IPS DF 6.9 (cell line): ENCODE data around the gene AIP.
A peak's percentile ranks its signal among the peaks of the same experiment; 100 is the strongest.
"Not testable (repeated sequence)": the region's sequence is repeated elsewhere in the genome, so short reads cannot be mapped to it uniquely, and the experiment has no call there.

Source experiments
- DNase-seq: peaks from one replicate; pipeline ENCODE4 v3.0.0-alpha.2; 2013; ENCODE audit warnings: low read depth, low spot score
- H3K27ac ChIP-seq: one replicate; pipeline ENCODE4 v1.5.1; 2013; ENCODE audit warnings: low read length, control low read depth
- H3K27me3 ChIP-seq: 2 replicates; pipeline ENCODE4 v1.6.1; 2013; ENCODE audit warnings: mild to moderate bottlenecking, low read length; ENCODE audit not compliant: control insufficient read depth, insufficient read depth
- H3K36me3 ChIP-seq: 2 replicates; pipeline ENCODE4 v1.6.1; 2013; ENCODE audit warnings: low read length; ENCODE audit not compliant: control insufficient read depth, insufficient read depth
- H3K4me1 ChIP-seq: 2 replicates; pipeline ENCODE4 v1.6.1; 2013; ENCODE audit warnings: low read length; ENCODE audit not compliant: control insufficient read depth, insufficient read depth
- H3K4me3 ChIP-seq: 2 replicates; pipeline ENCODE4 v1.5.1; 2013; ENCODE audit warnings: mild to moderate bottlenecking, low read length
- H3K9me3 ChIP-seq: 2 replicates; pipeline ENCODE4 v1.6.1; 2013; ENCODE audit warnings: low read length, inconsistent platforms; ENCODE audit not compliant: control insufficient read depth, insufficient read depth
- WGBS: extraction: QIAGEN DNeasy Blood & Tissue Kit; methylation state at CpG from one replicate; pipeline ENCODE4 v1.1.7; 2013; ENCODE audit warnings: mixed read lengths, missing lambda C conversion rate; ENCODE audit not compliant: insufficient read length, insufficient coverage; 5-methylcytosine and 5-hydroxymethylcytosine counted together

The AIP gene

GRCh38 chr11:67468759-67469507, 13.9 kb upstream of the AIP start, which contains the start of gene TMEM134:
TMEM134 (minus strand) TSS chr11:67469251; CDS start chr11:67469192, 59 bp downstream.
- no peaks in the 10 kb centered on the region; the same call in 1 of the 2 replicates for H3K4me1 ChIP-seq
- no peaks in the 10 kb centered on the region for H3K36me3 ChIP-seq
- WGBS, result no CpG with 5 or more reads among the region's 76 CpGs
- H3K27ac ChIP-seq, result no peak within 1 kb of the TSS
- H3K4me3 ChIP-seq, result peak within 1 kb of the TSS; percentile 93; the same call in 1 of the 2 replicates
- peak; percentile 76 for DNase-seq
- no peaks in the 10 kb centered on the region for H3K27me3 ChIP-seq
- H3K9me3 ChIP-seq, result no peaks in the 10 kb centered on the region

GRCh38 chr11:67469508-67469811, 13.4 kb upstream of the AIP start:
- no peak for DNase-seq
- no peaks in the 10 kb centered on the region for H3K27me3 ChIP-seq
- no peaks in the 10 kb centered on the region for H3K9me3 ChIP-seq
- no peak overlapping the region for H3K27ac ChIP-seq
- H3K4me3 ChIP-seq, result peak overlapping the region; percentile 93; the same call in 1 of the 2 replicates
- no CpG with 5 or more reads among the region's 9 CpGs for WGBS
- no peaks in the 10 kb centered on the region for H3K36me3 ChIP-seq
- no peaks in the 10 kb centered on the region; the same call in 1 of the 2 replicates for H3K4me1 ChIP-seq

GRCh38 chr11:67470337-67471002, 12.4 kb upstream of the AIP start:
- no CpG with 5 or more reads among the region's 8 CpGs for WGBS
- H3K4me1 ChIP-seq, result no peaks in the 10 kb centered on the region; the same call in 1 of the 2 replicates
- no peak for DNase-seq
- no peaks in the 10 kb centered on the region for H3K27me3 ChIP-seq
- H3K27ac ChIP-seq, result no peak overlapping the region
- no peaks in the 10 kb centered on the region for H3K36me3 ChIP-seq
- no peaks in the 10 kb centered on the region for H3K9me3 ChIP-seq
- no peak overlapping the region for H3K4me3 ChIP-seq

GRCh38 chr11:67472882-67473281, 9.9 kb upstream of the AIP start:
- Histone ChIP-seq H3K27ac (no peak overlapping the region), H3K4me1 (no peaks in the 10 kb centered on the region; the same call in 1 of the 2 replicates), H3K36me3 (no peaks in the 10 kb centered on the region), H3K9me3 (no peaks in the 10 kb centered on the region), H3K27me3 (no peaks in the 10 kb centered on the region), H3K4me3 (no peak overlapping the region)
- no CpG with 5 or more reads among the region's 7 CpGs for WGBS
- DNase-seq, result no peak

GRCh38 chr11:67476692-67477091, 6.1 kb upstream of the AIP start:
- no CpG with 5 or more reads among the region's 10 CpGs for WGBS
- not testable (repeated sequence) for H3K27me3 ChIP-seq, H3K4me1 ChIP-seq, H3K9me3 ChIP-seq, DNase-seq, H3K36me3 ChIP-seq, H3K4me3 ChIP-seq, H3K27ac ChIP-seq

- WGBS, result no CpG with 5 or more reads among the region's 16 CpGs
- H3K27ac ChIP-seq, H3K36me3 ChIP-seq, H3K27me3 ChIP-seq, DNase-seq, H3K4me3 ChIP-seq, H3K9me3 ChIP-seq, H3K4me1 ChIP-seq: not testable (repeated sequence)
Measured at GRCh38 chr11:67477344-67478050, 5.3 kb upstream of the AIP start.

- Histone ChIP-seq H3K4me1 (no peaks in the 10 kb centered on the region; the same call in 1 of the 2 replicates), H3K9me3 (no peaks in the 10 kb centered on the region), H3K27me3 (no peaks in the 10 kb centered on the region), H3K27ac (no peak overlapping the region), H3K4me3 (no peak overlapping the region; the same call in 1 of the 2 replicates), H3K36me3 (no peaks in the 10 kb centered on the region)
- DNase-seq, result no peak
- no CpG with 5 or more reads among the region's 19 CpGs for WGBS
Measured at GRCh38 chr11:67482275-67482826, 475 bp upstream of the AIP start.

GRCh38 chr11:67483831-67484665, 1.2 kb downstream of the AIP start:
- Histone ChIP-seq H3K9me3 (no peaks in the 10 kb centered on the region), H3K27ac (no peak overlapping the region), H3K4me1 (no peaks in the 10 kb centered on the region; the same call in 1 of the 2 replicates), H3K36me3 (no peaks in the 10 kb centered on the region), H3K4me3 (no peak overlapping the region), H3K27me3 (no peaks in the 10 kb centered on the region)
- no peak for DNase-seq
- no CpG with 5 or more reads among the region's 16 CpGs for WGBS

GRCh38 chr11:67484847-67485311, 2.1 kb downstream of the AIP start:
- Histone ChIP-seq H3K9me3 (no peaks in the 10 kb centered on the region), H3K27ac (no peak overlapping the region), H3K4me1 (no peaks in the 10 kb centered on the region; the same call in 1 of the 2 replicates), H3K36me3 (no peaks in the 10 kb centered on the region; the same call in 1 of the 2 replicates), H3K4me3 (no peak overlapping the region), H3K27me3 (no peaks in the 10 kb centered on the region)
- DNase-seq, result no peak
- WGBS, result no CpG with 5 or more reads among the region's 11 CpGs
